Tibial artery (tissue), 4 donors: ENCODE data around the gene GRIA3.

Experiments used
- DNase-seq, 2 donors: peaks; one replicate each; pipeline ENCODE4 v3.0.0-alpha.2; 2019
- H3K27ac ChIP-seq, 2 donors: fragments of 200-600 bp; sonication (generic) in 1 of 2; 1 replicate in 1 of 2; 2 replicates in 1 of 2; pipeline ENCODE4 v1.5.1; 2018 to 2019; ENCODE audit warnings: mild to moderate bottlenecking in 1 of 2
- H3K27me3 ChIP-seq, 2 donors: fragments of 200-600 bp; sonication (generic) in 1 of 2; one replicate each; pipeline versions ENCODE4 v1.5.1 to v1.6.0; 2016 to 2019
- H3K36me3 ChIP-seq, 3 donors: fragments of 200-600 bp; sonication (generic) in 2 of 3; one replicate each; pipeline ENCODE4 v1.5.1; 2016 to 2019; ENCODE audit warnings: mild to moderate bottlenecking in 2 of 3
- H3K4me1 ChIP-seq, 4 donors: fragments of 200-600 bp; sonication (generic) in 2 of 4; 1 replicate in 3 of 4; 2 replicates in 1 of 4; pipeline ENCODE4 v1.5.1; 2016 to 2019
- H3K4me3 ChIP-seq, 2 donors: fragments of 200-600 bp; sonication (generic) in 1 of 2; 1 replicate in 1 of 2; 2 replicates in 1 of 2; pipeline ENCODE4 v1.5.1; 2018 to 2019; ENCODE audit warnings: mild to moderate bottlenecking in 2 of 2
- H3K9me3 ChIP-seq, 3 donors: fragments of 200-600 bp; sonication (generic) in 1 of 3; one replicate each; pipeline ENCODE4 v1.5.1; 2016 to 2019
- CTCF ChIP-seq, 2 experiments: fragments of 200-600 bp in 1 of 2; fragments of 450-650 bp in 1 of 2; IDR thresholded peaks; one replicate each; pipeline ENCODE4 v1.5.1; 2017 to 2019; ENCODE audit warnings: antibody characterized with exemption in 2 of 2, mild to moderate bottlenecking in 1 of 2, moderate library complexity in 1 of 2
- intact Hi-C: fragments of 100-400 bp; cut with DNase I; formaldehyde crosslinking; loops from one replicate; pipeline ENCODE4 v1.15.0; 2023; ENCODE audit warnings: low total_unique reads

Gene GRIA3

GRCh38 chrX:123155327-123155726 is 28.8 kb upstream of the GRIA3 start:
- H3K27ac ChIP-seq: no peak overlapping the region
- TF ChIP-seq CTCF (IDR thresholded peaks at IDR 0.05): no peak
- intact Hi-C loops: no loop called here
- no peaks in the 10 kb centered on the region for H3K9me3 ChIP-seq
- H3K4me1 ChIP-seq: no peaks in the 10 kb centered on the region
- DNase-seq: no peak
- no peaks in the 10 kb centered on the region for H3K27me3 ChIP-seq
- H3K36me3 ChIP-seq: no peaks in the 10 kb centered on the region
- no peak overlapping the region for H3K4me3 ChIP-seq

GRCh38 chrX:123157586-123157985 is 26.5 kb upstream of the GRIA3 start:
- Histone ChIP-seq H3K27me3 (no peaks in the 10 kb centered on the region), H3K4me3 (no peak overlapping the region), H3K27ac (no peak overlapping the region), H3K36me3 (no peaks in the 10 kb centered on the region), H3K9me3 (peaks cover 0 to 5% (median 0%) of the 10 kb centered on the region in 3 donors), H3K4me1 (no peaks in the 10 kb centered on the region)
- no peak for TF ChIP-seq CTCF (IDR thresholded peaks at IDR 0.05)
- intact Hi-C loops: no loop called here
- no peak for DNase-seq

GRCh38 chrX:123159403-123159802 is 24.7 kb upstream of the GRIA3 start:
- no peaks in the 10 kb centered on the region for H3K4me1 ChIP-seq
- TF ChIP-seq CTCF (IDR thresholded peaks at IDR 0.05): no peak

GRCh38 chrX:123167621-123168020 is 16.5 kb upstream of the GRIA3 start:
- Histone ChIP-seq H3K9me3 (no peaks in the 10 kb centered on the region), H3K4me3 (no peak overlapping the region), H3K4me1 (no peaks in the 10 kb centered on the region), H3K27me3 (no peaks in the 10 kb centered on the region), H3K36me3 (no peaks in the 10 kb centered on the region), H3K27ac (no peak overlapping the region)
- TF ChIP-seq CTCF (IDR thresholded peaks at IDR 0.05): no peak
- DNase-seq: no peak
- intact Hi-C loops: no loop called here

More at GRCh38 chrX:123159403-123159802, 24.7 kb upstream of the GRIA3 start:
- H3K27ac ChIP-seq: no peak overlapping the region
- H3K27me3 ChIP-seq: no peaks in the 10 kb centered on the region
- no peak for DNase-seq
- H3K9me3 ChIP-seq: peaks cover 0 to 5% (median 0%) of the 10 kb centered on the region in 3 donors
- intact Hi-C loops: no loop called here
- no peak overlapping the region for H3K4me3 ChIP-seq
- no peaks in the 10 kb centered on the region for H3K36me3 ChIP-seq

GRCh38 chrX:123169247-123169901 is 14.7 kb upstream of the GRIA3 start:
- no peak overlapping the region for H3K4me3 ChIP-seq
- H3K36me3 ChIP-seq: no peaks in the 10 kb centered on the region
- no peaks in the 10 kb centered on the region for H3K9me3 ChIP-seq
- H3K27ac ChIP-seq: no peak overlapping the region
- no peaks in the 10 kb centered on the region for H3K4me1 ChIP-seq
- H3K27me3 ChIP-seq: no peaks in the 10 kb centered on the region
- intact Hi-C loops: no loop called here
- TF ChIP-seq CTCF (IDR thresholded peaks at IDR 0.05): no peak
- DNase-seq: no peak

GRCh38 chrX:123170546-123170945 is 13.5 kb upstream of the GRIA3 start:
- TF ChIP-seq CTCF (IDR thresholded peaks at IDR 0.05): no peak
- no peaks in the 10 kb centered on the region for H3K36me3 ChIP-seq
- no peaks in the 10 kb centered on the region for H3K4me1 ChIP-seq
- no peaks in the 10 kb centered on the region for H3K27me3 ChIP-seq
- intact Hi-C loops: no loop called here
- H3K4me3 ChIP-seq: no peak overlapping the region
- no peak overlapping the region for H3K27ac ChIP-seq
- no peaks in the 10 kb centered on the region for H3K9me3 ChIP-seq
- DNase-seq: no peak
